SW 1271 (cell line): ENCODE measurements around the gene MICU2.
"Not testable (repeated sequence)": the region's sequence is repeated elsewhere in the genome, so short reads cannot be mapped to it uniquely, and the experiment has no call there.

Experiments
- DNase-seq, 2 experiments: peaks; one replicate each; lab custom pipeline; 2025; lab: John Stamatoyannopoulos, UW

Gene MICU2

DNA sequence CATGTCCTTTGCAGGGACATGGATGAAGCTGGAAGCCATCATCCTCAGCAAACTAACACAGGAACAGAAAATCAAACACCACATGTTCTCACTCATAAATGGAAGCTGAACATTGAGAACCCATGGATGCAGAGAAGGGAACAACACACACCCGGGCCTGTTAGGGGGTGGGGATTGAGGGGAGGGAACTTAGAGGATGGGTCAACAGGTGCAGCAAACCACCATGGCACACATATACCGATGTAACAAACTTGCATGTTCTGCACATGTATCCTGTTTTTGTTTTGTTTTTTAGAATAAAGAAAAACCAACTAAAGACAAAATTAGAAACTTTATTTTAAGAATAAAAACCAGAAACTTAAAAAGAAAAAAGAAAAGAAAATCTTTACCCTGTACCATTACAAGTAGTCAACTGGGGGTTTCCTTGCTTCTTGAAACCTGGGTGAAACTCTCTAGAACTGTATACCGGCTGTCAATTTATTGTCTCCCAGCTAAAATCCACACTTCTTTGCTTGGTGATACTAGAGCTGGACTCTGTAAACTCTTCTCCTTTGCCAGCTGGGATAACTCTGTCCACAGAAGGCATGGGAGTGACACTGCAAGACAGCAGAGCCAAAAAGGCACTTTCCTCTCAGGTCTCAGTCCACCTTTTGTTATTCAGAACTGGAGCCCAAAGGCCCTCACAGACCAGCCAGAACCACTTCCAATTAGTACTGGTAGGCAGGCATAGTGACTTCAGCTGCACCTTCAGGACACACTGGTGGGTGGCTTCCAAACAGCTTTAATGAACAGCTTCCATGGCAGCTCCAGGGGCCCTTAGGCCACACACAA lies 9.0 kb downstream of the MICU2 start:
- no peak for DNase-seq

DNA sequence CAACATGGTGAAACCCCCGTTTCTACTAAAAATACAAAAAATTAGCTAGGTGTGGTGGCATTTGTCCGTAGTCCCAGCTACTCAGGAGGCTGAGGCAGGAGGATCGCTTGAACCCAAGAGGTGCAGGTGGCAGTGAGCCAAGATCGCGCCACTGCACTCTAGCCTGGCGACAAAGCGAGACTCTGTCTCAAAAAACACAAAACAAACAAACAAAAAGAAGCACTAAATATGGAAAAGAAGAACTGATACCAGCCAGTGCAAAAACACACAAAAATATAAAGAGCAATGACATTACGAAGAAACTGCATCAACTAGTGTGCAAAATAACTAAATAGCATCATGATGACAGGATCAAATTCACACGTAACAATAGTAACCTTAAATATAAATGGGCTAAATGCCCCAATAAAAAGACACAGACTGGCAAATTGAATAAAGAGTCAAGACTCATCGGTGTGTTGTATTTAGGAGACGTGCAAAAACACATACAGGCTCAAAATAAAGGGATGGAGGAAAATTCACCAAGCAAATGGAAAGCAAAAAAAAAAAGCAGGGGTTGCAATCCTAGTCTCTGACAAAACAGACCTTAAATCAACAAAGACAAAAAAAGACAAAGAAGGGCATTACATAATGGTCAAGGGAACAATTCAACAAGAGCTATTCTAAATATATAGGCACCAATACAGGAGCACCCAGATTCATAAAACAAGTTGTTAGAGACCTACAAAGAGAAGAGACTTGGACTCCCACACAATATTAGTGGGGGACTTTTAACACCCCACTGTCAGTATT lies 13.1 kb downstream of the MICU2 start:
- DNase-seq = not testable (repeated sequence)

- DNase-seq = no peak
Measured at GRCh38 chr13:21590231-21590630, 13.7 kb downstream of the MICU2 start.

DNA sequence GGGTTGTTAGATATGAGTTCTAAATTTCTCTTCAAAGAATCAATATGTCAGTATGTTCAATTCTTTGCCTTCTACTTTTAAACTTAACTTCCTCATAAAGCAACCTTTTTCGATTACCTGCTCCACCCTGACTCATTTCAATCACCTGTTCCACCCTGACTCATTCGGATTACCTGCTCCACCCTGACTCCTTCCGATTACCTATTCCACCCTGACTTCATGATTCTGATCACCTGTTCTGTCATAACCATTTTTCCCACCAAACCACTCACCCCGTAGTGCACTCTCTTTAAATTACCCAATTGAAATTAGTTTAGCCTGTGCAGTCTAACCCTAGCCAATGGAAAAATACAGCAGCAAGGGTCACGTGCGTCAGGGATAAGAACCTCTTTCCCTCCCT lies 14.5 kb downstream of the MICU2 start:
- DNase-seq = not testable (repeated sequence)

- peak; percentile 44 to 66 for DNase-seq
Measured at GRCh38 chr13:21588411-21588810, 15.6 kb downstream of the MICU2 start.

GRCh38 chr13:21584973-21585592 lies 18.9 kb downstream of the MICU2 start:
- no peak for DNase-seq

DNA sequence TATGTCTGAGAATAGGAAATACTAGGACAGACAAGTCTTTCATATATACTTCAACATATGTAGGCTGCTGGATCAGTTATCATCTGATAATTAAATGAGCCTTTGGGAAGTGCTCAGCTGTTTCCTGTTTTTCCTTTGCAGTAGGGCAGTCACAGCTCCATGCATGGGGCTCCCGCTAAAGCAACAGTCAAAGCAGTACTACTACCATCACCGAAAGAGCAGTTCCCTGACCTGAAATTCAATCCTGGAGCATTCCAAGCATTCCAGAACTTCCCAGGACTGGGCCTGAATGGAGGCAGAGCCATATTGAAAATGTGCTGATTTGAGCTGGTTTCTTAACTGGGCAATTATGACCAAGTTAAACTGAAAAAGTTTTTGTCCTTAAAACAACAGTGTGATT lies 20.5 kb downstream of the MICU2 start:
- peak in 1 of 2 experiments; percentile 22 for DNase-seq

DNA sequence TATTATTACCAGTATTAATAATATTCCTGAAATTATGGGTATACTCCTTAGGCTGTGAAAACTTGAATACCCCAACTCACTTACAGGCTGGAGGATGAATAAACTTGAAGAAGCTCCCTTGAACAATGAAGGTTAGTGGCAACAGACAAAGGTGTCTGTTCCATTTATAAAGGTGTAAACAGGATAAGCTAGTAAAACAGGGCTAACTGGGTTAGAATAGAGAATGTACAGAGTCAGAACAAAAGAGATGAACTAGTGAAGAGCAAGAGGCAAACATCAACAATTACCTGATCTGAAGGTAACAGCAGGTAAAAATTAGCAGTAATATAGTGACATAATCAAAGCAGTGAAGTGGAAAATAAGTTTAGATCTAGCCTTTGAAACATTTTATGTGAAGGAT lies 23.2 kb downstream of the MICU2 start:
- DNase-seq = no peak

GRCh38 chr13:21579754-21580316 lies 24.1 kb downstream of the MICU2 start:
- no peak for DNase-seq

- DNase-seq = no peak
Measured at GRCh38 chr13:21578748-21579147, 25.2 kb downstream of the MICU2 start.

- DNase-seq = peak; percentile 2 to 7
Measured at GRCh38 chr13:21576426-21576825, 27.5 kb downstream of the MICU2 start.

- DNase-seq = no peak
Measured at GRCh38 chr13:21573920-21574712, 29.9 kb downstream of the MICU2 start.

GRCh38 chr13:21569686-21570085 lies 34.3 kb downstream of the MICU2 start:
- DNase-seq = no peak

- no peak for DNase-seq
Measured at GRCh38 chr13:21568854-21569253, 35.1 kb downstream of the MICU2 start.

DNA sequence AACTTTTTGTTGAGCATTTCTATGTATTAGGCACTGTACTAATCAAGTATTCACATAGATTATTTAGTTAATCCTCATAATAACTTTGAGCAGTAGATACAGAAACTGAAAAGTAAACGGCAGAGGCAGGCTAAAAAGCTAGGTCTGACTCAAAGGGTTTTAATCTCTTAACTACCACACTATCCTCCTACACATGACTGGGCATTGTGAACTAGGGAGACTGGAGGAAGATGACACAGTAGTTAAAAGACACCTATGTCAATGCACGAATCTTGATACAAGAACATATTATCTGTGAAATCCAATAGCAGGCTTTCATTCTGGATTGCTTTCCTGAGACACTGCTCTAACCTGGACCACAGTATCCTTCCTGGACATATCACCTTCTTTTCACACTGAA lies 36.3 kb downstream of the MICU2 start:
- no peak for DNase-seq

DNA sequence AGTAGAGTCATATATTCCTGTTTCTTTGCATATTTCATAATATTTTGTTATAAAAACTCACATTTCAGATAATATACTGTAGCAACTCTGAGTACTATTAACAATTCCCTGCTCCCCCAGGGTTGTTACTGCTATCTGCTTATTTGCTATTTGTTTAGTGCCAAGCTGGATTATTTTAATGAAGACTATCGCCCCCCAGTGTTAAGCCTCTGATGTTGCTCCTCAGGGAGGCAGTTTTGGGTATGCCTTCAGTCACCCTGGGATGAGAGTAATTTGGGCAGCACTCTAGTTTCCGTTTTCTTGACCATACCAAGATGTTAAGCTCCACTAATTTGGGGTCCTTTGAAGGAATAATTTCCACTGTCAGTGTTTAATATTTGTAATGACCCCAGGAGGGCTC lies 46.0 kb downstream of the MICU2 start:
- DNase-seq = peak in 1 of 2 experiments; percentile 4

DNA sequence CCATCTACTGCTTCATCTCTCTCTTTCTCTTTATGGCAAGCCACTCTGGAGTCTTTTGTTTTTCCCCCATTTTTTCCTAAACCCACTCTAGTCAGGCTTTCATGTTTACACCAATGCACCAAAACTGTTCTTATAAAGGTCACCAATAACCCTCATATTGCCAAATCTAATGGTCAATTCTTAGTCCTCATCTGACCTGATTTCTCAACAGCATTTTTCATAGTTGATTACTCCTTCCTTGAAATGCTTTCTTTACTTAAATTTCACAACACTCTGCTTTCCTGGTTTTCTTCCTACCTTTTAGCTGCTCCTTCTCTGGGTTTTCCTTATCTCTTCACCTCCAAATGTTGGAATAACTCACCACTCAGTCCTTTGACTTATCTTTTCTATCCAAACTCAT lies 47.9 kb downstream of the MICU2 start:
- no peak for DNase-seq

DNA sequence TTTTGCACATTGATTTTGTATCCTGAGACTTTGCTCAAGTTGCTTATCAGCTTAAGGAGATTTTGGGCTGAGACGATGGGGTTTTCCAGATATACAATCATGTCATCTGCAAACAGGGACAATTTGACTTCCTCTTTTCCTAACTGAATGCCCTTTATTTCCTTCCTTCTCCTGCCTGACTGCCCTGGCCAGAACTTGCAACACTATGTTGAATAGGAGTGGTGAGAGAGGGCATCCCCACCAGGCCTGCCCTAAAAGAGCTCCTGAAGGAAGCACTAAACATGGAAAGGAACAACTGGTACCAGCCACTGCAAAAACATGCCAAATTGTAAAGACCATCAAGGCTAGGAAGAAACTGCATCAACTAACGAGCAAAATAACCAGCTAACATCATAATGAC lies 50.7 kb downstream of the MICU2 start:
- DNase-seq = not testable (repeated sequence)

DNA sequence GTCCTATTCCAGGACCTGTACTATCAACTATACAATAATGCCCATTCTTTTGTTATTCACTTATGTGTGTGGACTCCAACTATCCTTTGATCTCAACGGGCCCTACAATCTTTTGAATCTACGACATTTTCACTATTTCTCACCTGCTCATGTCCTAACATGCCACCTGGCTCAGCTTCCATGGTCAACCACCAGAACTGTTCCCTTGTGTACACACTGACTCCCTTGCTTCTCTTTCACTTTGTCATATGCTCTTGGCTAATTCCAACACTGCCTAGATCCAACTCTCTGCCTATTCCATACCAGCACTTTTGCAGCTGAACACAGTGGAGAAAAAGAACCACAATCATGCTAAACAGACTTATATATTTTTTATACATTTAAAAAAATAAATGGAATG lies 53.1 kb downstream of the MICU2 start:
- no peak for DNase-seq

- DNase-seq = no peak
Measured at GRCh38 chr13:21549633-21550032, 54.3 kb downstream of the MICU2 start.

- DNase-seq = no peak
Measured at GRCh38 chr13:21548577-21548976, 55.4 kb downstream of the MICU2 start.

DNA sequence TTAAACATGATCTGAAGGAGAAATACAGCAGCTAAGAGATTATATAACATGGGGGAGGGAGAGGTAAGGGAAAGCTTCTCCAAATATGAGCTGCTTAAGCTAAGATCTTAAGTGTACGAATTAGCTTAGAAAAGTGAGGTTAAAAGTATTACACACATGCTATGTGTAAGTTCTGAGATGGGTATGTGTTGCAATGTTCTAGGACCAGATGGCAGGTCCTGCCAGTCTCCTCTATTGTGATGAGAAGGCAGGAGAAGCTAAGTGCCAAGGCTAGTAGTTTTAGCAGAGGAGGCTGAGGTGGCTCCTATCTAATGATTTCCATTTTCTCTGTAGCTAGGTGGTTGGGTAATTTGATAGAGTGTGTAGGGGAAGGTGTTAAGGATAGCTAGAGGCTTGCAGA lies 57.6 kb downstream of the MICU2 start:
- no peak for DNase-seq
